NCI-H460 (cell line): Measurements from ENCODE around the gene ALPP. TPM values are rescaled to one million over a fixed set of nuclear protein-coding genes. Genes with fewer than 3 reads are reported as not detected.
"Not testable (repeated sequence)": the region's sequence is repeated elsewhere in the genome, so short reads cannot be mapped to it uniquely, and the experiment has no call there.

Experiments
- DNase-seq: peaks from one replicate; pipeline ENCODE4 v3.0.0-alpha.2; 2016; ENCODE audit warnings: low read depth; ENCODE audit errors: extremely low read depth
- small RNA-seq, 2 experiments: library from RNA; depleted of rRNA; stranded (forward); fragments of <200 nt; gene quantifications; one replicate each; pipeline ENCODE3, GENCODE V24; 2014
- total RNA-seq: library from RNA; depleted of rRNA; stranded (reverse); fragments of >200 nt; shearing (Covaris generic); gene quantifications from 2 replicates; pipeline ENCODE4 v1.2.3, GENCODE V29; 2014; rRNA removed

Gene ALPP
- total RNA-seq, 1 experiment from 2014 or later: not detected

GRCh38 chr2:232419245-232420072 lies 40.9 kb downstream of the ALPP start:
- DNase-seq: no peak

- DNase-seq: no peak
Measured at GRCh38 chr2:232420073-232420454, 41.5 kb downstream of the ALPP start.

- DNase-seq: no peak
Measured at GRCh38 chr2:232420463-232421188, 42.1 kb downstream of the ALPP start.

GRCh38 chr2:232421189-232421785 lies 42.7 kb downstream of the ALPP start:
- DNase-seq: no peak

GRCh38 chr2:232422051-232422450 lies 43.5 kb downstream of the ALPP start:
- DNase-seq: no peak

- DNase-seq: not testable (repeated sequence)
Measured at GRCh38 chr2:232422996-232423395, 44.4 kb downstream of the ALPP start.

- not testable (repeated sequence) for DNase-seq
Measured at GRCh38 chr2:232423407-232423806, 44.9 kb downstream of the ALPP start.

GRCh38 chr2:232431705-232432590 lies 53.4 kb downstream of the ALPP start:
- no peak for DNase-seq

Small RNA genes lying within 50 kb of the gene (small RNA-seq; reads per million reads assigned to genes)
- 0 to 0.12 reads per million in 2 experiments for gene AC068134.3
- 0 reads per million in 2 experiments for gene AC068134.4

Other genes with a start within 250 kb of the ALPP start
- gene ALPG, start 28.1 kb downstream of the ALPP start, total RNA-seq: not detected in 2 replicates
- not detected in 2 replicates for gene ALPI, start 77.4 kb downstream of the ALPP start, total RNA-seq
- 2.0 and 2.8 TPM in 2 replicates for gene ECEL1, start 109.1 kb downstream of the ALPP start, total RNA-seq
- gene PRSS56, start 141.6 kb downstream of the ALPP start, total RNA-seq: not detected in 2 replicates
- gene CHRND, start 147.4 kb downstream of the ALPP start, total RNA-seq: 0.05 TPM in 1 of 2 replicates, not detected in the other
- not detected in 2 replicates for gene CHRNG, start 160.9 kb downstream of the ALPP start, total RNA-seq
- 17.6 and 17.7 TPM in 2 replicates for gene TIGD1, start 171.8 kb downstream of the ALPP start, total RNA-seq
- 59.7 and 67.1 TPM in 2 replicates for gene EIF4E2, start 171.9 kb downstream of the ALPP start, total RNA-seq